ENCODE data around the gene RAD51B.

Gene RAD51B

GRCh38 chr14:68749487-68750475 lies 930.2 kb downstream of the RAD51B start:
- TF ChIP-seq CTCF (IDR thresholded peaks at IDR 0.05; ENCODE audit: insufficient read depth, missing control alignments) = no peak
- no peak for FAIRE-seq
- no peak for DNase-seq (ENCODE audit: insufficient read length, low spot score)

- TF ChIP-seq CTCF (IDR thresholded peaks at IDR 0.05; ENCODE audit: insufficient read depth, missing control alignments) = no peak
- no peak for DNase-seq (ENCODE audit: insufficient read length, low spot score)
- no peak for FAIRE-seq
Measured at GRCh38 chr14:68752271-68753006, 932.9 kb downstream of the RAD51B start.

GRCh38 chr14:68753690-68754089 lies 934.1 kb downstream of the RAD51B start:
- FAIRE-seq (no peak), DNase-seq (ENCODE audit: insufficient read length, low spot score) (no peak)
- TF ChIP-seq CTCF (IDR thresholded peaks at IDR 0.05; ENCODE audit: insufficient read depth, missing control alignments) = no peak

- no peak for FAIRE-seq
- TF ChIP-seq CTCF (IDR thresholded peaks at IDR 0.05; ENCODE audit: insufficient read depth, missing control alignments) = no peak
- DNase-seq (ENCODE audit: insufficient read length, low spot score) = no peak
Measured at GRCh38 chr14:68755016-68755353, 935.4 kb downstream of the RAD51B start.

GRCh38 chr14:68756000-68756481 lies 936.5 kb downstream of the RAD51B start:
- FAIRE-seq (no peak), DNase-seq (ENCODE audit: insufficient read length, low spot score) (no peak)
- TF ChIP-seq CTCF (IDR thresholded peaks at IDR 0.05; ENCODE audit: insufficient read depth, missing control alignments) = no peak

GRCh38 chr14:68756734-68757133 lies 937.2 kb downstream of the RAD51B start:
- no peak for DNase-seq (ENCODE audit: insufficient read length, low spot score)
- no peak for TF ChIP-seq CTCF (IDR thresholded peaks at IDR 0.05; ENCODE audit: insufficient read depth, missing control alignments)
- no peak for FAIRE-seq
